GM19455 (cell line): ENCODE data around the gene RAB40C.

Experiments used
- ATAC-seq: cut with Tn5 transposase; IDR thresholded peaks from one replicate; pipeline ENCODE4 v1.9.1; 2021; ENCODE audit not compliant: unreplicated experiment

The RAB40C gene

GRCh38 chr16:589658-590187 lies at the start of gene RAB40C:
Gene RAB40C, plus strand, starts transcription at chr16:590066. Its CDS starts 226 bp downstream, at chr16:590292.
- ATAC-seq: peak; percentile 68

GRCh38 chr16:540645-541340 lies 49.1 kb upstream of the RAB40C start:
- ATAC-seq: no peak

- no peak for ATAC-seq
Measured at GRCh38 chr16:543301-544164, 46.3 kb upstream of the RAB40C start.

- ATAC-seq: no peak
Measured at GRCh38 chr16:544517-544916, 45.3 kb upstream of the RAB40C start.

GRCh38 chr16:546909-547770 lies 42.7 kb upstream of the RAB40C start:
- no peak for ATAC-seq

- no peak for ATAC-seq
Measured at GRCh38 chr16:548586-548985, 41.3 kb upstream of the RAB40C start.

GRCh38 chr16:549544-550263 lies 40.2 kb upstream of the RAB40C start:
- ATAC-seq: no peak

- no peak for ATAC-seq
Measured at GRCh38 chr16:551210-551609, 38.7 kb upstream of the RAB40C start.

GRCh38 chr16:552171-552570 lies 37.7 kb upstream of the RAB40C start:
- ATAC-seq: no peak

- no peak for ATAC-seq
Measured at GRCh38 chr16:553601-554296, 36.1 kb upstream of the RAB40C start.

GRCh38 chr16:554297-554621 lies 35.6 kb upstream of the RAB40C start:
- ATAC-seq: no peak

GRCh38 chr16:554640-555365 lies 35.1 kb upstream of the RAB40C start:
- ATAC-seq: no peak

- no peak for ATAC-seq
Measured at GRCh38 chr16:555528-556473, 34.1 kb upstream of the RAB40C start.

GRCh38 chr16:556474-557173 lies 33.2 kb upstream of the RAB40C start:
- ATAC-seq: no peak

GRCh38 chr16:557463-558297 lies 32.2 kb upstream of the RAB40C start:
- ATAC-seq: no peak

- ATAC-seq: no peak
Measured at GRCh38 chr16:558298-559020, 31.4 kb upstream of the RAB40C start.
